IMR-90 (cell line): ENCODE data around the gene FMR1.

Source experiments
- CEBPB ChIP-seq: IDR thresholded peaks from 2 replicates; pipeline ENCODE4 v1.6.1; 2012; ENCODE audit warnings: low read depth, low read length, improper control_type of control experiment
- CTCF ChIP-seq: conservative IDR thresholded peaks from 2 replicates; pipeline ENCODE4 v1.5.1; 2012; ENCODE audit warnings: mild to moderate bottlenecking, low read depth, low read length, improper control_type of control experiment
- MAFK ChIP-seq: IDR thresholded peaks from 2 replicates; pipeline ENCODE4 v1.6.1; 2012; ENCODE audit warnings: low read depth, low read length, improper control_type of control experiment
- MXI1 ChIP-seq: IDR thresholded peaks from 2 replicates; pipeline ENCODE4 v1.6.1; 2012; ENCODE audit warnings: low read depth, mild to moderate bottlenecking, low read length, moderate library complexity, borderline replicate concordance
- POLR2A ChIP-seq: IDR thresholded peaks from 2 replicates; pipeline ENCODE4 v1.6.1; 2012; ENCODE audit warnings: mild to moderate bottlenecking, low read depth, low read length

DNA sequence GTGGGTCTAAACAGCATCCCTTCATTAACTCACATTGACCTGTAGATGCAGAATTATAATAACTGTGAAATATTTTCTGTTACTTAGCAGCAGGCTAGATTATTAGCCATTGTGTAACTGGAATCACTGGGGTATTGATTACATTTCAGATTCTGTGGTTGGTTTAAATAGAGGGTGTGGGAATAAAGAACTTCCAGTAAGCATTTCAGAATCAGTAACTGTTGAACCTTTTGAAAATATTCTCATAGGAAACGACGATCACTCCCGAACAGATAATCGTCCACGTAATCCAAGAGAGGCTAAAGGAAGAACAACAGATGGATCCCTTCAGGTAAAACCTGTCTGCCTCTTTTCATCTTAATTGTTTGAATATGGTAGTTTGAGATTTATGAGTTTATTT is 33.6 kb downstream of the FMR1 start:
- TF ChIP-seq POLR2A, result no peak
- no peak for TF ChIP-seq CTCF
- TF ChIP-seq MAFK, result no peak
- TF ChIP-seq MXI1, result no peak
- no peak for TF ChIP-seq CEBPB
